H9 (cell line): ENCODE results near the gene TMEFF2. TPM values are rescaled to one million over a fixed set of nuclear protein-coding genes. Genes with fewer than 3 reads are reported as not detected.

Experiments used
- DNase-seq: peaks from one replicate; pipeline ENCODE4 v3.0.0-alpha.2; 2017
- H2AFZ ChIP-seq: one replicate; pipeline ENCODE4 v1.6.1; 2013; ENCODE audit warnings: mild to moderate bottlenecking, low read length, control low read depth, moderate library complexity
- H2AK5ac ChIP-seq: 2 replicates; pipeline ENCODE4 v1.6.1; 2013; ENCODE audit warnings: low read length, control low read depth, mixed read lengths; ENCODE audit not compliant: insufficient read length
- H2BK120ac ChIP-seq: one replicate; pipeline ENCODE4 v1.6.1; 2013; ENCODE audit warnings: low read depth, mild to moderate bottlenecking, low read length, control low read depth, inconsistent platforms; ENCODE audit not compliant: poor library complexity, severe bottlenecking
- H2BK12ac ChIP-seq: 2 replicates; pipeline ENCODE4 v1.6.1; 2013; ENCODE audit warnings: low read length, control low read depth, mixed read lengths, low read depth; ENCODE audit not compliant: insufficient read length
- H2BK15ac ChIP-seq: 2 replicates; pipeline ENCODE4 v1.6.1; 2013; ENCODE audit warnings: low read depth, low read length, control low read depth
- H2BK20ac ChIP-seq: one replicate; pipeline ENCODE4 v1.6.1; 2013; ENCODE audit warnings: low read depth, mild to moderate bottlenecking, low read length, control low read depth, inconsistent platforms; ENCODE audit not compliant: poor library complexity, severe bottlenecking
- H2BK5ac ChIP-seq: 2 replicates; pipeline ENCODE4 v1.6.1; 2013; ENCODE audit warnings: low read length, control low read depth, mixed read lengths; ENCODE audit not compliant: insufficient read length
- H3K14ac ChIP-seq: 2 replicates; pipeline ENCODE4 v1.6.1; 2013; ENCODE audit warnings: low read length, control low read depth; ENCODE audit not compliant: insufficient read depth
- H3K18ac ChIP-seq: 2 replicates; pipeline ENCODE4 v1.6.1; 2013; ENCODE audit warnings: low read depth, mild to moderate bottlenecking, mixed read lengths, low read length, control low read depth; ENCODE audit not compliant: insufficient read length
- H3K23ac ChIP-seq: 2 replicates; pipeline ENCODE4 v1.6.1; 2013; ENCODE audit warnings: low read length, control low read depth, mixed read lengths, low read depth; ENCODE audit not compliant: insufficient read length
- H3K23me2 ChIP-seq: 2 replicates; pipeline ENCODE4 v1.6.1; 2013; ENCODE audit warnings: low read depth, mild to moderate bottlenecking, mixed read lengths, low read length, control low read depth; ENCODE audit not compliant: insufficient read length, poor library complexity, severe bottlenecking
- H3K27ac ChIP-seq: 2 replicates; pipeline ENCODE4 v1.5.1; 2013; ENCODE audit warnings: low read length, control low read depth, mixed read lengths, low read depth; ENCODE audit not compliant: insufficient read length
- H3K27me3 ChIP-seq: 2 replicates; pipeline ENCODE4 v1.6.1; 2013; ENCODE audit warnings: low read length, control low read depth, inconsistent platforms; ENCODE audit not compliant: insufficient read depth
- H3K4ac ChIP-seq: 2 replicates; pipeline ENCODE4 v1.6.1; 2013; ENCODE audit warnings: low read depth, mild to moderate bottlenecking, control low read depth, inconsistent platforms, low read length, moderate library complexity
- H3K4me1 ChIP-seq: 2 replicates; pipeline ENCODE4 v1.6.1; 2013; ENCODE audit warnings: low read length, control low read depth, inconsistent platforms; ENCODE audit not compliant: insufficient read depth
- H3K4me2 ChIP-seq: 2 replicates; pipeline ENCODE4 v1.6.1; 2013; ENCODE audit warnings: low read length, control low read depth, mixed read lengths; ENCODE audit not compliant: insufficient read length, insufficient read depth
- H3K56ac ChIP-seq: 2 replicates; pipeline ENCODE4 v1.6.1; 2013; ENCODE audit warnings: low read depth, mild to moderate bottlenecking, mixed read lengths, low read length, control low read depth; ENCODE audit not compliant: insufficient read length
- H3K79me1 ChIP-seq: 2 replicates; pipeline ENCODE4 v1.6.1; 2013; ENCODE audit warnings: low read depth, mild to moderate bottlenecking, moderate library complexity, low read length, control low read depth, inconsistent platforms; ENCODE audit not compliant: insufficient read depth, poor library complexity, severe bottlenecking
- H3K79me2 ChIP-seq: 2 replicates; pipeline ENCODE4 v1.6.1; 2013; ENCODE audit warnings: low read length, control low read depth, inconsistent platforms; ENCODE audit not compliant: insufficient read depth
- H3K9ac ChIP-seq: 2 replicates; pipeline ENCODE4 v1.6.1; 2013; ENCODE audit warnings: low read length, control low read depth, mixed read lengths; ENCODE audit not compliant: insufficient read length; ENCODE audit errors: extremely low read depth
- H3K9me3 ChIP-seq: one replicate; pipeline ENCODE4 v1.6.1; 2013; ENCODE audit warnings: low read depth, low read length, inconsistent platforms; ENCODE audit not compliant: control insufficient read depth
- H3T11ph ChIP-seq: one replicate; pipeline ENCODE4 v1.6.1; 2013; ENCODE audit warnings: mild to moderate bottlenecking, low read length, control low read depth, inconsistent platforms
- H4K20me1 ChIP-seq: one replicate; pipeline ENCODE4 v1.6.1; 2013; ENCODE audit not compliant: control insufficient read depth, insufficient read length, insufficient read depth
- H4K5ac ChIP-seq: 2 replicates; pipeline ENCODE4 v1.6.1; 2013; ENCODE audit warnings: low read depth, mild to moderate bottlenecking, mixed read lengths, low read length, control low read depth; ENCODE audit not compliant: insufficient read length
- H4K8ac ChIP-seq: replicated peaks from 2 replicates; pipeline ENCODE4 v1.6.1; 2013; ENCODE audit warnings: low read length, control low read depth, mixed read lengths, low read depth; ENCODE audit not compliant: insufficient read length
- H4K91ac ChIP-seq: 2 replicates; pipeline ENCODE4 v1.6.1; 2013; ENCODE audit warnings: low read depth, mild to moderate bottlenecking, moderate library complexity, mixed read lengths, low read length, control low read depth; ENCODE audit not compliant: insufficient read length
- H3K27ac Mint-ChIP-seq, 3 experiments: 2 replicates in 2 of 3; 3 replicates in 1 of 3; pipeline ENCODE4 v1.8.0; 2020 to 2021; ENCODE audit warnings: mixed read lengths in 3 of 3, mild to moderate bottlenecking in 1 of 3, moderate library complexity in 1 of 3
- H3K27me3 Mint-ChIP-seq: 2 replicates; pipeline ENCODE4 v1.8.0; 2021; ENCODE audit warnings: low read depth, mild to moderate bottlenecking, moderate library complexity, mixed read lengths
- H3K36me3 Mint-ChIP-seq, 3 experiments: 2 replicates in 2 of 3; 3 replicates in 1 of 3; pipeline ENCODE4 v1.8.0; 2020 to 2021; ENCODE audit warnings: low read depth in 3 of 3, mixed read lengths in 3 of 3; ENCODE audit not compliant: insufficient read depth in 1 of 3
- H3K4me1 Mint-ChIP-seq, 2 experiments: 2 replicates each; pipeline ENCODE4 v1.8.0; 2020; ENCODE audit warnings: mixed read lengths in 2 of 2
- H3K4me3 Mint-ChIP-seq, 2 experiments: 2 replicates in 1 of 2; 3 replicates in 1 of 2; pipeline ENCODE4 v1.8.0; 2020 to 2021; ENCODE audit warnings: mild to moderate bottlenecking in 2 of 2, mixed read lengths in 2 of 2, moderate library complexity in 1 of 2
- H3K9me3 Mint-ChIP-seq, 2 experiments: 2 replicates in 1 of 2; 3 replicates in 1 of 2; pipeline ENCODE4 v1.8.0; 2020; ENCODE audit warnings: mild to moderate bottlenecking in 2 of 2, mixed read lengths in 2 of 2, moderate library complexity in 1 of 2
- WGBS: extraction: QIAGEN DNeasy Blood & Tissue Kit; methylation state at CpG from one replicate; pipeline ENCODE4 v1.1.7; 2013; ENCODE audit warnings: missing lambda C conversion rate, low lambda C conversion rate, mixed read lengths; ENCODE audit not compliant: insufficient read length; ENCODE audit errors: extremely low coverage; 5-methylcytosine and 5-hydroxymethylcytosine counted together
- total RNA-seq: library from RNA; stranded (reverse); gene quantifications from 2 replicates; pipeline ENCODE4 v1.2.1, GENCODE V29; 2021
- TF ChIP-seq, protein P1 (sequence below): fragments of 200-600 bp; sonication (generic); conservative IDR thresholded peaks from 3 replicates; pipeline ENCODE4 v1.8.0; 2021; ENCODE audit warnings: antibody characterized with exemption, mild to moderate bottlenecking

TMEFF2 gene
- total RNA-seq, 1 experiment from 2014 or later: 0.39 TPM

DNA sequence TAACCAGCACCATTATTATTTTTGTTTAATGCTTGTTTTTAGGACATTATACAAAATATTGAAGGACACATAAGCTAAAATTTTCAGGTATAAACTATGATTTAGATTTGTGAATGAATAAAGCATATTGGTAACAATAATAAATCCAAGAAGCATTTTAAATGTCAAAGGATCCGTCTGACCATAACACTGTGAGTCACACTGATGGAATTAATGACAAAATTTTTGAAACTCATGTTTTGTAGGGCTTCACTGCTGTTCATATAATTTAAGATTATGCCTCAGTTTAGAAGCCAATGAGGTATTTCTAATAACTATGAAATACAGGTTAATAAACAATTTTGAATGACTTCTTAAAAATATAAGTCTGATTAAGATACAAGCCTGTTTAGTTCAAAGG, 124.6 kb downstream of the TMEFF2 start:
- H2AK5ac ChIP-seq: no peak overlapping the region
- no peak overlapping the region for H3K18ac ChIP-seq
- no peak overlapping the region for H4K91ac ChIP-seq
- Mint-ChIP-seq H3K9me3 (no peaks in the 10 kb centered on the region), H3K4me3 (no peak overlapping the region), H3K4me1 (peaks cover 5 to 7% of the 10 kb centered on the region in 2 experiments; a peak in 3 of 4 replicates), H3K27ac (no peak overlapping the region), H3K27me3 (no peaks in the 10 kb centered on the region), H3K36me3 (no peaks in the 10 kb centered on the region)
- no peaks in the 10 kb centered on the region for H3K79me2 ChIP-seq
- H3K14ac ChIP-seq: no peak overlapping the region
- no peak overlapping the region for H3K27ac ChIP-seq
- H3K9me3 ChIP-seq: no peaks in the 10 kb centered on the region
- H2AFZ ChIP-seq: no peak overlapping the region
- no peaks in the 10 kb centered on the region for H3K79me1 ChIP-seq
- H4K8ac ChIP-seq: no peak overlapping the region
- WGBS: no CpG with 5 or more reads among the region's 1 CpG
- H3T11ph ChIP-seq: no peak overlapping the region
- H3K23me2 ChIP-seq: no peaks in the 10 kb centered on the region
- TF ChIP-seq, protein P1, sequence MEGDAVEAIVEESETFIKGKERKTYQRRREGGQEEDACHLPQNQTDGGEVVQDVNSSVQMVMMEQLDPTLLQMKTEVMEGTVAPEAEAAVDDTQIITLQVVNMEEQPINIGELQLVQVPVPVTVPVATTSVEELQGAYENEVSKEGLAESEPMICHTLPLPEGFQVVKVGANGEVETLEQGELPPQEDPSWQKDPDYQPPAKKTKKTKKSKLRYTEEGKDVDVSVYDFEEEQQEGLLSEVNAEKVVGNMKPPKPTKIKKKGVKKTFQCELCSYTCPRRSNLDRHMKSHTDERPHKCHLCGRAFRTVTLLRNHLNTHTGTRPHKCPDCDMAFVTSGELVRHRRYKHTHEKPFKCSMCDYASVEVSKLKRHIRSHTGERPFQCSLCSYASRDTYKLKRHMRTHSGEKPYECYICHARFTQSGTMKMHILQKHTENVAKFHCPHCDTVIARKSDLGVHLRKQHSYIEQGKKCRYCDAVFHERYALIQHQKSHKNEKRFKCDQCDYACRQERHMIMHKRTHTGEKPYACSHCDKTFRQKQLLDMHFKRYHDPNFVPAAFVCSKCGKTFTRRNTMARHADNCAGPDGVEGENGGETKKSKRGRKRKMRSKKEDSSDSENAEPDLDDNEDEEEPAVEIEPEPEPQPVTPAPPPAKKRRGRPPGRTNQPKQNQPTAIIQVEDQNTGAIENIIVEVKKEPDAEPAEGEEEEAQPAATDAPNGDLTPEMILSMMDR: no peak
- H4K20me1 ChIP-seq: no peaks in the 10 kb centered on the region
- no peak overlapping the region for H2BK120ac ChIP-seq
- no peaks in the 10 kb centered on the region for H3K27me3 ChIP-seq
- no peak overlapping the region for H2BK12ac ChIP-seq
- DNase-seq: no peak
- no peak overlapping the region for H3K23ac ChIP-seq
- no peaks in the 10 kb centered on the region for H3K4me1 ChIP-seq
- no peak overlapping the region for H2BK20ac ChIP-seq
- H2BK15ac ChIP-seq: no peak overlapping the region
- H3K4ac ChIP-seq: no peak overlapping the region
- no peak overlapping the region for H3K56ac ChIP-seq
- no peak overlapping the region for H2BK5ac ChIP-seq
- H3K9ac ChIP-seq: no peak overlapping the region
- H3K4me2 ChIP-seq: no peak overlapping the region
- no peak overlapping the region for H4K5ac ChIP-seq
